Mesothelial cell of epicardium (in vitro differentiated cells): ENCODE measurements around the gene MED14. TPM values are rescaled to one million over a fixed set of nuclear protein-coding genes. Genes with fewer than 3 reads are reported as not detected.
A peak's percentile ranks its signal among the peaks of the same experiment; 100 is the strongest.
"Not testable (repeated sequence)": the region's sequence is repeated elsewhere in the genome, so short reads cannot be mapped to it uniquely, and the experiment has no call there.

ENCODE experiments used
- DNase-seq, 2 experiments: peaks; one replicate each; pipeline ENCODE4 v3.0.0; 2021; ENCODE audit warnings: low spot score in 2 of 2; ENCODE audit not compliant: unreplicated experiment in 2 of 2
- H3K27ac Mint-ChIP-seq: 2 replicates; pipeline ENCODE4 v1.8.0; 2021; ENCODE audit warnings: mixed read lengths
- H3K27me3 Mint-ChIP-seq: 2 replicates; pipeline ENCODE4 v1.8.0; 2021; ENCODE audit warnings: low read depth, mixed read lengths
- H3K36me3 Mint-ChIP-seq: 2 replicates; pipeline ENCODE4 v1.8.0; 2021; ENCODE audit warnings: mixed read lengths
- H3K4me1 Mint-ChIP-seq: 2 replicates; pipeline ENCODE4 v1.8.0; 2021; ENCODE audit warnings: mixed read lengths
- H3K4me3 Mint-ChIP-seq: 2 replicates; pipeline ENCODE4 v1.8.0; 2021; ENCODE audit warnings: mild to moderate bottlenecking, moderate library complexity, mixed read lengths
- H3K9me3 Mint-ChIP-seq: 2 replicates; pipeline ENCODE4 v1.8.0; 2021; ENCODE audit warnings: mixed read lengths
- CTCF ChIP-seq: fragments of 200-600 bp; sonication (generic); IDR thresholded peaks from one replicate; pipeline ENCODE4 v1.5.0; 2021; ENCODE audit warnings: antibody characterized with exemption; ENCODE audit not compliant: unreplicated experiment
- total RNA-seq: library from RNA; stranded (reverse); gene quantifications from 3 replicates; pipeline ENCODE4 v1.2.1, GENCODE V29; 2021

The MED14 gene
- 41.6 to 46.8 TPM (median 42.0 TPM) in 3 replicates for total RNA-seq

GRCh38 chrX:40735325-40736169, at the start of gene MED14:
Gene MED14, minus strand, starts transcription at chrX:40735542. Its CDS starts 130 bp downstream, at chrX:40735412.
- DNase-seq: peak; percentile 71 to 84
- Mint-ChIP-seq H3K27ac (peak within 1 kb of the TSS; percentile 98), H3K4me3 (peak within 1 kb of the TSS; percentile 83), H3K36me3 (no peaks in the 10 kb centered on the region), H3K27me3 (no peaks in the 10 kb centered on the region), H3K4me1 (peaks cover 14% of the 10 kb centered on the region), H3K9me3 (peaks cover 15% of the 10 kb centered on the region)
- TF ChIP-seq CTCF: peak; percentile 41

- no peak for DNase-seq
- H3K9me3 Mint-ChIP-seq: peaks cover 18% of the 10 kb centered on the region
- no peaks in the 10 kb centered on the region for H3K27me3 Mint-ChIP-seq
- no peaks in the 10 kb centered on the region for H3K4me1 Mint-ChIP-seq
- H3K27ac Mint-ChIP-seq: no peak overlapping the region
- H3K4me3 Mint-ChIP-seq: no peak overlapping the region
- TF ChIP-seq CTCF: no peak
- H3K36me3 Mint-ChIP-seq: no peaks in the 10 kb centered on the region
These were observed 49.3 kb upstream of the MED14 start for GRCh38 chrX:40784516-40785151.

- not testable (repeated sequence) for H3K27ac Mint-ChIP-seq, H3K36me3 Mint-ChIP-seq, DNase-seq, H3K4me1 Mint-ChIP-seq, H3K4me3 Mint-ChIP-seq, H3K27me3 Mint-ChIP-seq
- peaks cover 15% of the 10 kb centered on the region for H3K9me3 Mint-ChIP-seq
These were observed 47.4 kb upstream of the MED14 start for GRCh38 chrX:40782644-40783259.

GRCh38 chrX:40780951-40781350, 45.6 kb upstream of the MED14 start:
- no peak for DNase-seq
- Mint-ChIP-seq H3K36me3 (no peaks in the 10 kb centered on the region), H3K4me3 (no peak overlapping the region), H3K27ac (no peak overlapping the region), H3K4me1 (peaks cover 4% of the 10 kb centered on the region), H3K9me3 (peaks cover 7% of the 10 kb centered on the region), H3K27me3 (no peaks in the 10 kb centered on the region)
- TF ChIP-seq CTCF: no peak

GRCh38 chrX:40780082-40780481, 44.7 kb upstream of the MED14 start:
- TF ChIP-seq CTCF: no peak
- Mint-ChIP-seq H3K36me3 (no peaks in the 10 kb centered on the region), H3K4me1 (peaks cover 4% of the 10 kb centered on the region), H3K27ac (no peak overlapping the region), H3K9me3 (peaks cover 7% of the 10 kb centered on the region), H3K27me3 (no peaks in the 10 kb centered on the region), H3K4me3 (no peak overlapping the region)
- DNase-seq: no peak
